AG09319 (cell line): ENCODE measurements around the gene RNF144A.

ENCODE experiments used
- DNase-seq: peaks from one replicate; pipeline ENCODE4 v3.0.0-alpha.2; 2010; ENCODE audit warnings: low read depth; ENCODE audit errors: extremely low read depth
- CTCF ChIP-seq: IDR thresholded peaks from 2 replicates; pipeline ENCODE4 v1.5.1; 2011; ENCODE audit warnings: low read depth, mild to moderate bottlenecking, inconsistent platforms, low read length, moderate library complexity

Gene RNF144A

GRCh38 chr2:6917761-6918421 is 679 bp downstream of the RNF144A start:
- no peak for TF ChIP-seq CTCF
- no peak for DNase-seq

- TF ChIP-seq CTCF = no peak
- no peak for DNase-seq
Observed at GRCh38 chr2:6919901-6920742, 2.9 kb downstream of the RNF144A start.

- TF ChIP-seq CTCF = no peak
- no peak for DNase-seq
Observed at GRCh38 chr2:6920743-6921064, 3.5 kb downstream of the RNF144A start.

GRCh38 chr2:6921321-6921922 is 4.2 kb downstream of the RNF144A start:
- no peak for TF ChIP-seq CTCF
- DNase-seq = no peak

- no peak for DNase-seq
- TF ChIP-seq CTCF = no peak; the same call in none of the 2 replicates
Observed at GRCh38 chr2:6922201-6922656, 5.0 kb downstream of the RNF144A start.

GRCh38 chr2:6923319-6923718 is 6.1 kb downstream of the RNF144A start:
- no peak for TF ChIP-seq CTCF
- DNase-seq = no peak
